K562 (cell line): Measurements from ENCODE around the gene DGLUCY. TPM values are rescaled to one million over a fixed set of nuclear protein-coding genes. Genes with fewer than 3 reads are reported as not detected.

ENCODE experiments used
- ATAC-seq: fragments of 200-7000 bp; cut with Tn5 transposase; 3 replicates; pipeline ENCODE4 v1.9.1; 2020; ENCODE audit warnings: moderate library complexity
- BruUV-seq: library from RNA; stranded (reverse); fragments of 400-500 nt; replicated peaks from 2 replicates; lab custom pipeline; 2021; lab: Mats Ljungman, UMichigan
- CTCF ChIA-PET: fragments of 300-600 bp; formaldehyde crosslinking; extraction: SDS; loops from one replicate; lab custom pipeline; 2021; ENCODE audit warnings: low intra/inter-chr PET ratio; lab: Yijun Ruan, JAX
- POLR2A ChIA-PET: fragments of 300-600, 350-650 bp; sonication (Branson Sonifier 250); formaldehyde crosslinking; extraction: SDS; loops from one replicate; lab custom pipeline; 2021; ENCODE audit warnings: antibody characterized with exemption, inconsistent platforms; lab: Yijun Ruan, JAX
- DNase-seq, 4 experiments: peaks; one replicate each; pipeline versions ENCODE4 v3.0.0 to v3.0.0-alpha.2; 2011 to 2018; ENCODE audit warnings: low spot score in 3 of 4, mixed read lengths in 3 of 4; ENCODE audit errors: extremely low read depth in 1 of 4
- FAIRE-seq: peaks from 2 replicates; lab custom pipeline; 2011; peaks lifted over from hg19 to GRCh38; lab: Jason Lieb, UNC
- H2AFZ ChIP-seq: 2 replicates; pipeline ENCODE4 v1.6.0; 2011; ENCODE audit warnings: low read depth, low read length, control low read depth, inconsistent platforms
- H3K27ac ChIP-seq: fragments of 200-600 bp; 3 replicates; pipeline ENCODE4 v1.8.0; 2011; ENCODE audit warnings: low read depth, mild to moderate bottlenecking, control low read depth, inconsistent platforms, low read length, moderate library complexity, mixed read lengths; ENCODE audit errors: extremely low read depth
- H3K27me3 ChIP-seq, 2 experiments: fragments of 300-600 bp in 1 of 2; 2 replicates in 1 of 2; 3 replicates in 1 of 2; pipeline versions ENCODE4 v1.6.0 to v1.8.0; 2011; ENCODE audit warnings: inconsistent platforms in 2 of 2, low read length in 2 of 2, mild to moderate bottlenecking in 1 of 2, mixed read lengths in 1 of 2, moderate library complexity in 1 of 2; ENCODE audit not compliant: control insufficient read depth in 2 of 2, insufficient read depth in 2 of 2
- H3K36me3 ChIP-seq: fragments of 300-600 bp; 3 replicates; pipeline ENCODE4 v1.8.0; 2011; ENCODE audit warnings: mild to moderate bottlenecking, low read length, inconsistent platforms; ENCODE audit not compliant: control insufficient read depth, insufficient read depth
- H3K4me1 ChIP-seq, 2 experiments: fragments of 200-600 bp in 1 of 2; replicated peaks in 1 of 2; 2 replicates in 1 of 2; 3 replicates in 1 of 2; pipeline versions ENCODE4 v1.5.1 to v1.8.0; 2011; ENCODE audit warnings: inconsistent platforms in 2 of 2, low read length in 2 of 2, mild to moderate bottlenecking in 1 of 2, mixed read lengths in 1 of 2, moderate library complexity in 1 of 2; ENCODE audit not compliant: control insufficient read depth in 2 of 2, insufficient read depth in 2 of 2
- H3K4me2 ChIP-seq: 2 replicates; pipeline ENCODE4 v1.6.1; 2011; ENCODE audit warnings: low read length, control low read depth, inconsistent platforms, mixed read lengths; ENCODE audit not compliant: insufficient read depth
- H3K4me3 ChIP-seq: fragments of 200-600 bp; sonication (generic), shearing (Covaris generic); 2 replicates; pipeline ENCODE4 v1.5.1; 2016; ENCODE audit warnings: control low read depth, inconsistent platforms
- H3K79me2 ChIP-seq: fragments of 200-600 bp; 3 replicates; pipeline ENCODE4 v1.8.0; 2011; ENCODE audit warnings: low read length, inconsistent platforms; ENCODE audit not compliant: control insufficient read depth, insufficient read depth
- H3K9ac ChIP-seq, 2 experiments: 2 replicates each; pipeline versions ENCODE4 v1.6.0 to v1.6.1; 2011; ENCODE audit warnings: low read depth in 2 of 2, low read length in 2 of 2, control low read depth in 1 of 2, inconsistent platforms in 1 of 2, mild to moderate bottlenecking in 1 of 2, mixed read lengths in 1 of 2; ENCODE audit not compliant: insufficient read depth in 1 of 2
- H3K9me1 ChIP-seq: one replicate; pipeline ENCODE4 v1.6.0; 2011; ENCODE audit warnings: inconsistent platforms, mild to moderate bottlenecking, low read length, moderate library complexity; ENCODE audit not compliant: control insufficient read depth, insufficient read depth
- H3K9me3 ChIP-seq: replicated peaks from 2 replicates; pipeline ENCODE4 v1.5.1; 2011; ENCODE audit warnings: low read depth, low read length, inconsistent platforms; ENCODE audit not compliant: control insufficient read depth, insufficient read depth
- H4K20me1 ChIP-seq: replicated peaks from 2 replicates; pipeline ENCODE4 v1.6.1; 2011; ENCODE audit warnings: low read length, inconsistent platforms, mixed read lengths; ENCODE audit not compliant: control insufficient read depth, insufficient read depth
- ATF2 ChIP-seq: sonication (generic); formaldehyde crosslinking; IDR thresholded peaks from 2 replicates; pipeline ENCODE4 v1.8.1; 2022; ENCODE audit warnings: missing genetic modification reagents
- EP400 ChIP-seq: fragments of 450-650 bp; IDR thresholded peaks from 2 replicates; pipeline ENCODE4 v1.6.1; 2017; ENCODE audit warnings: antibody characterized with exemption, mild to moderate bottlenecking, moderate library complexity
- GABPB1 ChIP-seq: sonication (generic); formaldehyde crosslinking; IDR thresholded peaks from 2 replicates; pipeline ENCODE4 v1.8.0; 2022; ENCODE audit warnings: mild to moderate bottlenecking, missing genetic modification reagents
- IRF9 ChIP-seq: fragments of 450-650 bp; IDR thresholded peaks from 2 replicates; pipeline ENCODE4 v1.6.1; 2016; ENCODE audit warnings: missing biosample characterization, missing genetic modification characterization
- PRPF4 ChIP-seq: fragments of 200-400 bp; formaldehyde crosslinking; IDR thresholded peaks from one replicate; pipeline ENCODE4 v1.6.1; 2017; ENCODE audit warnings: low read length, low read depth, mild to moderate bottlenecking; ENCODE audit not compliant: insufficient read depth, poor library complexity, severe bottlenecking
- TEAD2 ChIP-seq: fragments of 450-650 bp; IDR thresholded peaks from 2 replicates; pipeline ENCODE4 v1.6.1; 2016; ENCODE audit warnings: missing genetic modification characterization, control low read depth, missing compliant biosample characterization
- YBX1 ChIP-seq: fragments of 450-650 bp; IDR thresholded peaks from 2 replicates; pipeline ENCODE4 v1.7.1; 2016; ENCODE audit warnings: mild to moderate bottlenecking
- ZBTB8A ChIP-seq: fragments of 450-650 bp; IDR thresholded peaks from 2 replicates; pipeline ENCODE4 v1.6.1; 2018; ENCODE audit warnings: mild to moderate bottlenecking, moderate library complexity; ENCODE audit not compliant: partially characterized antibody
- ZNF146 ChIP-seq: IDR thresholded peaks from one replicate; pipeline ENCODE4 v1.6.1; 2018; ENCODE audit warnings: missing compliant biosample characterization; ENCODE audit not compliant: unreplicated experiment
- ZNF224 ChIP-seq: sonication (generic); formaldehyde crosslinking; IDR thresholded peaks from 2 replicates; pipeline ENCODE4 v1.8.0; 2022; ENCODE audit warnings: mild to moderate bottlenecking, missing genetic modification reagents
- ZNF24 ChIP-seq: fragments of 450-650 bp; IDR thresholded peaks from 2 replicates; pipeline ENCODE4 v1.6.1; 2016
- ZNF318 ChIP-seq, 2 experiments: fragments of 450-650 bp; IDR thresholded peaks; 2 replicates each; pipeline ENCODE4 v1.6.1; 2016; ENCODE audit warnings: mild to moderate bottlenecking in 2 of 2, borderline replicate concordance in 1 of 2, low read depth in 1 of 2, moderate library complexity in 1 of 2
- ZNF695 ChIP-seq: fragments of 450-650 bp; formaldehyde crosslinking; IDR thresholded peaks from 2 replicates; pipeline ENCODE4 v1.4.0; 2020; ENCODE audit warnings: mild to moderate bottlenecking, moderate library complexity
- ZNF707 ChIP-seq: fragments of 250-450 bp; sonication (Bioruptor Pico); conservative IDR thresholded peaks from 2 replicates; pipeline ENCODE4 v1.8.0; 2022; ENCODE audit warnings: inconsistent platforms, mild to moderate bottlenecking, moderate library complexity
- WGBS: fragments of 100-300 bp; shearing (Covaris generic); methylation state at CpG from one replicate; pipeline ENCODE4 v1.1.6; 2016; ENCODE audit warnings: low coverage, mixed read lengths; ENCODE audit not compliant: insufficient coverage; ENCODE audit errors: missing lambda C conversion rate; 5-methylcytosine and 5-hydroxymethylcytosine counted together
- in situ Hi-C: fragments of 300-500 bp; cut with MboI; formaldehyde crosslinking; loops from 4 replicates; pipeline ENCODE4 v1.15.0; 2018; ENCODE audit warnings: inconsistent platforms, mixed read lengths
- intact Hi-C: fragments of 100-400 bp; cut with micrococcal nuclease; formaldehyde crosslinking; loops from 2 replicates; pipeline ENCODE4 v1.14.2; 2022
- polyA plus RNA-seq, 8 experiments: library from polyadenylated mRNA; depleted of rRNA in 4 of 8; stranded (reverse) in 5 of 8; unstranded in 3 of 8; fragments of >200 nt; fragmentation: Nextera tagmentation in 2 of 8; fragmentation: Illumina TruSeq in 1 of 8; extraction: Ambion mirVana in 2 of 8; extraction: Trizol in 1 of 8; gene quantifications; 2 replicates each; pipeline versions ENCODE4 v1.2.1 to v1.2.3, GENCODE V29; 2011 to 2014; ENCODE audit warnings: inconsistent platforms in 1 of 8, missing spikeins in 1 of 8
- total RNA-seq, 7 experiments: library from RNA; depleted of rRNA in 6 of 7; stranded (reverse); fragments of >200 nt in 6 of 7; fragmentation: Illumina TruSeq in 2 of 7; extraction: Trizol in 2 of 7; gene quantifications; 2 replicates each; pipeline versions ENCODE4 v1.2.1 to v1.2.3, GENCODE V29; 2011 to 2021; ENCODE audit warnings: low replicate concordance in 1 of 7

DGLUCY gene
- total and polyA plus RNA-seq, 9 of the 15 experiments (the other 6 are each of a cell fraction or from before 2014, with no cell fraction given) = 9.9 to 28.4 (median 21.0) TPM

GRCh38 chr14:91229005-91229382 is 115.1 kb downstream of the DGLUCY start:
- in situ Hi-C loops = no loop called here
- BruUV-seq = no TSS peak
- no peak for DNase-seq
- 71% methylated on average over 1 of the region's 1 CpG for WGBS
- Histone ChIP-seq H3K9me3 (no peaks in the 10 kb centered on the region), H3K9me1 (no peaks in the 10 kb centered on the region), H3K27me3 (no peaks in the 10 kb centered on the region), H3K4me2 (no peak overlapping the region), H3K4me1 (peaks cover 4 to 19% of the 10 kb centered on the region in 2 experiments), H4K20me1 (no peaks in the 10 kb centered on the region), H3K4me3 (no peak overlapping the region), H3K36me3 (no peaks in the 10 kb centered on the region), H2AFZ (no peak overlapping the region), H3K9ac (no peak overlapping the region), H3K79me2 (no peaks in the 10 kb centered on the region), H3K27ac (no peak overlapping the region)
- no peak for FAIRE-seq
- intact Hi-C loops = no loop called here
- ChIA-PET POLR2A (interaction anchor here (0.7 kb wide), 1 partner anchor 27 kb away, joined by 4 read pairs; no protein-coding TSS in a partner anchor), CTCF (no interaction called here)
- ATAC-seq = no peak
- no peak for TF ChIP-seq IRF9 (tag)
- TF ChIP-seq ZNF146 (CRISPR knock-in tag) = no peak
- TF ChIP-seq PRPF4 = no peak
- no peak for TF ChIP-seq EP400
- no peak for TF ChIP-seq TEAD2 (tag)
- no peak for TF ChIP-seq ATF2
- no peak for TF ChIP-seq ZNF318 (IDR thresholded peaks at IDR 0.05; ENCODE audit: borderline replicate concordance in 1 of 2, low read depth in 1 of 2)
- no peak for TF ChIP-seq ZNF695 (CRISPR knock-in tag)
- no peak for TF ChIP-seq ZBTB8A
- no peak for TF ChIP-seq ZNF224 (CRISPR knock-in tag)
- no peak for TF ChIP-seq GABPB1 (CRISPR knock-in tag)
- no peak for TF ChIP-seq ZNF707 (CRISPR knock-in tag)
- TF ChIP-seq YBX1 = no peak
- no peak for TF ChIP-seq ZNF24
